OCI-LY7 (cell line): ENCODE measurements around the gene VEGFD. TPM values are rescaled to one million over a fixed set of nuclear protein-coding genes. Genes with fewer than 3 reads are reported as not detected.

ENCODE experiments used
- total RNA-seq, 2 experiments: library from RNA; depleted of rRNA in 1 of 2; stranded (reverse); fragments of >200 nt in 1 of 2; shearing (Covaris generic) in 1 of 2; gene quantifications; 2 replicates each; pipeline ENCODE4 v1.2.3, GENCODE V29; 2014 to 2022

VEGFD gene
- total RNA-seq, 2 experiments from 2014 or later: not detected

Other genes starting within 250 kb of the VEGFD start
- gene ASB9, start 114.3 kb downstream of the VEGFD start, total RNA-seq (2014; rRNA removed; shearing (Covaris generic)): not detected in 2 replicates
- not detected in 2 replicates for gene ASB9, start 114.3 kb downstream of the VEGFD start, total RNA-seq (2022)
- gene ASB11, start 68.8 kb downstream of the VEGFD start, total RNA-seq (2014; rRNA removed; shearing (Covaris generic)): not detected in 2 replicates
- gene ASB11, start 68.8 kb downstream of the VEGFD start, total RNA-seq (2022): not detected in 2 replicates
- gene PIGA, start 48.9 kb downstream of the VEGFD start, total RNA-seq (2014; rRNA removed; shearing (Covaris generic)): 8.1 and 13.1 TPM in 2 replicates
- 25.0 and 33.0 TPM in 2 replicates for gene PIGA, start 48.9 kb downstream of the VEGFD start, total RNA-seq (2022)
- 0.51 and 1.9 TPM in 2 replicates for gene PIR, start 108.9 kb upstream of the VEGFD start, total RNA-seq (2014; rRNA removed; shearing (Covaris generic))
- gene PIR, start 108.9 kb upstream of the VEGFD start, total RNA-seq (2022): 3.1 and 3.5 TPM in 2 replicates
- not detected in 2 replicates for gene BMX, start 116.4 kb upstream of the VEGFD start, total RNA-seq (2014; rRNA removed; shearing (Covaris generic))
- gene BMX, start 116.4 kb upstream of the VEGFD start, total RNA-seq (2022): not detected in 2 replicates
- gene ACE2, start 216.5 kb upstream of the VEGFD start, total RNA-seq (2014; rRNA removed; shearing (Covaris generic)): not detected in 2 replicates
- not detected in 2 replicates for gene ACE2, start 216.5 kb upstream of the VEGFD start, total RNA-seq (2022)